Measurements from ENCODE around the gene AEBP1.

- no peak for TF ChIP-seq SIN3A (IDR thresholded peaks at IDR 0.05; ENCODE audit: borderline replicate concordance, insufficient read depth, low read length)
- TF ChIP-seq, protein P1, sequence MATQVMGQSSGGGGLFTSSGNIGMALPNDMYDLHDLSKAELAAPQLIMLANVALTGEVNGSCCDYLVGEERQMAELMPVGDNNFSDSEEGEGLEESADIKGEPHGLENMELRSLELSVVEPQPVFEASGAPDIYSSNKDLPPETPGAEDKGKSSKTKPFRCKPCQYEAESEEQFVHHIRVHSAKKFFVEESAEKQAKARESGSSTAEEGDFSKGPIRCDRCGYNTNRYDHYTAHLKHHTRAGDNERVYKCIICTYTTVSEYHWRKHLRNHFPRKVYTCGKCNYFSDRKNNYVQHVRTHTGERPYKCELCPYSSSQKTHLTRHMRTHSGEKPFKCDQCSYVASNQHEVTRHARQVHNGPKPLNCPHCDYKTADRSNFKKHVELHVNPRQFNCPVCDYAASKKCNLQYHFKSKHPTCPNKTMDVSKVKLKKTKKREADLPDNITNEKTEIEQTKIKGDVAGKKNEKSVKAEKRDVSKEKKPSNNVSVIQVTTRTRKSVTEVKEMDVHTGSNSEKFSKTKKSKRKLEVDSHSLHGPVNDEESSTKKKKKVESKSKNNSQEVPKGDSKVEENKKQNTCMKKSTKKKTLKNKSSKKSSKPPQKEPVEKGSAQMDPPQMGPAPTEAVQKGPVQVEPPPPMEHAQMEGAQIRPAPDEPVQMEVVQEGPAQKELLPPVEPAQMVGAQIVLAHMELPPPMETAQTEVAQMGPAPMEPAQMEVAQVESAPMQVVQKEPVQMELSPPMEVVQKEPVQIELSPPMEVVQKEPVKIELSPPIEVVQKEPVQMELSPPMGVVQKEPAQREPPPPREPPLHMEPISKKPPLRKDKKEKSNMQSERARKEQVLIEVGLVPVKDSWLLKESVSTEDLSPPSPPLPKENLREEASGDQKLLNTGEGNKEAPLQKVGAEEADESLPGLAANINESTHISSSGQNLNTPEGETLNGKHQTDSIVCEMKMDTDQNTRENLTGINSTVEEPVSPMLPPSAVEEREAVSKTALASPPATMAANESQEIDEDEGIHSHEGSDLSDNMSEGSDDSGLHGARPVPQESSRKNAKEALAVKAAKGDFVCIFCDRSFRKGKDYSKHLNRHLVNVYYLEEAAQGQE (IDR thresholded peaks at IDR 0.05; ENCODE audit: insufficient read depth in 1 of 2, low read depth in 2 of 2, low read length in 2 of 2) = no peak
Observed at GRCh38 chr7:44156453-44157010, 52.4 kb downstream of the AEBP1 start.
